ENCODE data around the gene MAGOHB.
"Not testable (repeated sequence)": the region's sequence is repeated elsewhere in the genome, so short reads cannot be mapped to it uniquely, and the experiment has no call there.

Gene MAGOHB

DNA sequence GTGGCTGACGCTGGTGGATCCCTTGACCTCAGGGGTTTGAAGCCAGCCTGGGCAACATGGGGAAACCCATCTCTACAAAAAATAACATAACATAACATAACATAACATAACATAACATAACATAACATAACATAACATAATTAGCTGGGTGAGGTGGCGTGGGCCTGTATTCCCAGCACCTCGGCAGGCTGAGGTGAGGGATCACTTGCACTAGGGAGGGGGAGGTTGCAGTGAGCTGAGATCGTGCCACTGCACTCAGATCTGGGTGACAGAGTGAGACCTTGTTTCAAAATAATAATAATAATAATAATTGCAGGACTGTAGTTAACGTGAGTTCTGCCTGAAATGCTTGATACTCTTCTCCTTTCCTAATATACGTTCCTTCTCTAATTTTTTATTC, 1.3 kb downstream of the MAGOHB start:
- Histone ChIP-seq H3K36me3 (ENCODE audit: insufficient read depth, low read length) (peaks cover 24% of the 10 kb centered on the region), H3K9ac (ENCODE audit: low read depth, low read length) (peak overlapping the region; percentile 97), H3K27me3 (ENCODE audit: control insufficient read depth, insufficient read depth, low read length) (no peaks in the 10 kb centered on the region), H3K4me2 (ENCODE audit: low read length) (peak overlapping the region; percentile 84), H3K4me3 (ENCODE audit: low read length) (peak overlapping the region; percentile 99), H3K9me3 (replicated peaks; ENCODE audit: low read length) (no peaks in the 10 kb centered on the region), H3K4me1 (ENCODE audit: control insufficient read depth, insufficient read depth, low read length) (peaks cover 10% of the 10 kb centered on the region)

DNA sequence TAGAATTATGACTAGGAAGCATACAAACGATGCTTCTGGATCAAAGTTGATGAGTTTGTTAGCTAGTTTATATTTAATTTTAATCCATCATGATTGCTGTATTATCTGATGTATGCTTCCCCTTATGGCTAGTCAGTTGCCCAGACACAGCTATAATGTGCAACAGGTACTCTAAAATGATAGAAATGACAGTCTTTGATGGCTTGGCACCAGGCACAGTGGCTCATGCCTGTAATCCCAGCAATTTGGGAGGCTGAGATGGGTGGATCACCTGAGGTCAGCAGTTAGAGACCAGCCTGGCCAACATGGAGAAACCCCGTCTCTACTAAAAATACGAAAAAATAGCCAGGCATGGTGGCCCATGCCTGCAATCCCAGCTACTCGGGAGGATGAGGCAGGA, 2.2 kb downstream of the MAGOHB start:
- Histone ChIP-seq H3K36me3 (ENCODE audit: insufficient read depth, low read length) (peaks cover 30% of the 10 kb centered on the region), H3K4me1 (ENCODE audit: control insufficient read depth, insufficient read depth, low read length) (peaks cover 10% of the 10 kb centered on the region)
- not testable (repeated sequence) for H3K4me3 ChIP-seq (ENCODE audit: low read length); H3K4me2 ChIP-seq (ENCODE audit: low read length); H3K9ac ChIP-seq (ENCODE audit: low read depth, low read length); H3K9me3 ChIP-seq (replicated peaks; ENCODE audit: low read length); H3K27me3 ChIP-seq (ENCODE audit: control insufficient read depth, insufficient read depth, low read length)

- peaks cover 10% of the 10 kb centered on the region for H3K4me1 ChIP-seq (ENCODE audit: control insufficient read depth, insufficient read depth, low read length)
- H3K4me3 ChIP-seq (ENCODE audit: low read length), result no peak overlapping the region
- H3K27me3 ChIP-seq (ENCODE audit: control insufficient read depth, insufficient read depth, low read length), result no peaks in the 10 kb centered on the region
- H3K9me3 ChIP-seq (replicated peaks; ENCODE audit: low read length), result no peaks in the 10 kb centered on the region
- no peak overlapping the region for H3K4me2 ChIP-seq (ENCODE audit: low read length)
- H3K9ac ChIP-seq (ENCODE audit: low read depth, low read length), result no peak overlapping the region
- peaks cover 39% of the 10 kb centered on the region for H3K36me3 ChIP-seq (ENCODE audit: insufficient read depth, low read length)
These were observed 3.2 kb downstream of the MAGOHB start for GRCh38 chr12:10610188-10610587.

DNA sequence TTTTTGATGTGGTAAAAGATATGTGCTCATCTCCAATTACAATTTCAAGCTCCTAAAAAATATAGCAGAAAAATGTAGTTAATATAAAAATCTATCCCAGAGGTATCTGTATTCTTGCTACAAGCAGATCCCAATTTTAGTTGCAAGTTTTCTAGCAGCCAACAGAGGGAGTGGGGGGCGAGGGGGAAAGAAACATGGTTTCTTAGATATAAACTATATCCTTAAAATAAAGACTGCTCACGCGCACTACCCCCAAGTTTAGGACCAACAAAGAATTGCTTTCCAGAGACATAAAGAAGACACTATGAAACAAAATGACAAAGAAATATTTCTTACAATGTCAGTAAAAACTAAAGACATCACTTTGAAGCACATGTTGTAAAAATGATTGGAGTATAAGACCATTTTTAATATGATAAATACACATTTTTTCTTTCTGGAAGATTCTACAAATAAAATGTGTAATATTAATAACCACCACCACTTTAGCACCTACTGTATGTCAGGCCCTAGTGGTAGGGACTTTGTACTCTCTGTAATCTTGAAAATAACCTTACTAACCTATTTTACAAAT, 5.4 kb downstream of the MAGOHB start:
- peaks cover 7% of the 10 kb centered on the region for H3K4me1 ChIP-seq (ENCODE audit: control insufficient read depth, insufficient read depth, low read length)
- H3K4me2 ChIP-seq (ENCODE audit: low read length), result no peak overlapping the region
- H3K4me3 ChIP-seq (ENCODE audit: low read length), result no peak overlapping the region
- H3K9me3 ChIP-seq (replicated peaks; ENCODE audit: low read length), result no peaks in the 10 kb centered on the region
- no peaks in the 10 kb centered on the region for H3K27me3 ChIP-seq (ENCODE audit: control insufficient read depth, insufficient read depth, low read length)
- no peak overlapping the region for H3K9ac ChIP-seq (ENCODE audit: low read depth, low read length)
- H3K36me3 ChIP-seq (ENCODE audit: insufficient read depth, low read length), result peaks cover 43% of the 10 kb centered on the region

DNA sequence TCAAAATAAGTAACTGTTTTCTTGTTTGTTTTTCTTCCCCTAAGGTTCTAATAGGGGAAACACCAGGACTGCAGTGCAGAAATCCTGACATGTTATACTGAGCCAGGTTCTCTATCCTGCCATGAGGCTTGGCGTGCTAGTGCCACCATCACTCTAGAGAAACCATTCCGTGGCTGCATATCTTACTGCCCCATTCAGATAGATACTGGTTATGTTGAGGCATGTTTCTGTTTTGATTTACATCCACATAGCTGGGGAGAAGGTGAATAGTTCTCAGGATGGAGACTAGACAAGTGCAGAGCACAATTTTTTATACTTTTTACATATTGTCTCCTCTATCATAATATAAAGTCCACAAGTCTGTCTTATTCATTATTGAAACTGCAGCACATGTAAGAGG, 11.5 kb downstream of the MAGOHB start:
- H3K4me3 ChIP-seq (ENCODE audit: low read length), result no peak overlapping the region
- peaks cover 24% of the 10 kb centered on the region for H3K36me3 ChIP-seq (ENCODE audit: insufficient read depth, low read length)
- no peaks in the 10 kb centered on the region for H3K27me3 ChIP-seq (ENCODE audit: control insufficient read depth, insufficient read depth, low read length)
- H3K9ac ChIP-seq (ENCODE audit: low read depth, low read length), result no peak overlapping the region
- H3K4me2 ChIP-seq (ENCODE audit: low read length), result no peak overlapping the region
- no peaks in the 10 kb centered on the region for H3K4me1 ChIP-seq (ENCODE audit: control insufficient read depth, insufficient read depth, low read length)
- no peaks in the 10 kb centered on the region for H3K9me3 ChIP-seq (replicated peaks; ENCODE audit: low read length)

DNA sequence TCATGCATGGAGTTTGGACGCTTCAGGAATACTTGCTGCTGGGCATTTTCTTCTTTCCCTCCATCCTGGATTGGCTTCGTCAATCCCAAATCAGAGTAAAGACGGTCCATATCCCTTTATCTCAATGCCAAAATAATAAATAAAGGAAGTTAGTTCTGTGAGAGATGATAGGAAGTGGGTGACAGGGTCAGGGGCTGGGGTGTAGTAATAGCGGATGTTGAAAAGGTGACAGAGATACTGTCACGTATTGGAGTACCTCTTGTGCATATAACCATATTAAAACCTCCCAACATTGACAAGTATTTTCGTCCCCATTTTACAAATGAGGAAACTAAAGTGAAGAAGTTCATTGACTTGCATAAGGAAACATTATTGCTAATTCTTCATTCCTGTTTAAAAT, 12.4 kb downstream of the MAGOHB start:
- H3K4me3 ChIP-seq (ENCODE audit: low read length), result no peak overlapping the region
- H3K9me3 ChIP-seq (replicated peaks; ENCODE audit: low read length), result no peaks in the 10 kb centered on the region

GRCh38 chr12:10595881-10596280, 17.5 kb downstream of the MAGOHB start:
- H3K4me2 ChIP-seq (ENCODE audit: low read length), result no peak overlapping the region
- H3K9me3 ChIP-seq (replicated peaks; ENCODE audit: low read length), result no peaks in the 10 kb centered on the region
- no peak overlapping the region for H3K4me3 ChIP-seq (ENCODE audit: low read length)
- H3K36me3 ChIP-seq (ENCODE audit: insufficient read depth, low read length), result peaks cover 20% of the 10 kb centered on the region
- peaks cover 5% of the 10 kb centered on the region for H3K4me1 ChIP-seq (ENCODE audit: control insufficient read depth, insufficient read depth, low read length)
- no peaks in the 10 kb centered on the region for H3K27me3 ChIP-seq (ENCODE audit: control insufficient read depth, insufficient read depth, low read length)
- no peak overlapping the region for H3K9ac ChIP-seq (ENCODE audit: low read depth, low read length)

More for the DNA sequence above, 12.4 kb downstream of the MAGOHB start:
- H3K4me2 ChIP-seq (ENCODE audit: low read length), result no peak overlapping the region
- H3K36me3 ChIP-seq (ENCODE audit: insufficient read depth, low read length), result peaks cover 18% of the 10 kb centered on the region
- H3K4me1 ChIP-seq (ENCODE audit: control insufficient read depth, insufficient read depth, low read length), result no peaks in the 10 kb centered on the region
- no peak overlapping the region for H3K9ac ChIP-seq (ENCODE audit: low read depth, low read length)
- no peaks in the 10 kb centered on the region for H3K27me3 ChIP-seq (ENCODE audit: control insufficient read depth, insufficient read depth, low read length)

GRCh38 chr12:10590966-10591365, 22.4 kb downstream of the MAGOHB start:
- Histone ChIP-seq H3K9ac (ENCODE audit: low read depth, low read length) (no peak overlapping the region), H3K9me3 (replicated peaks; ENCODE audit: low read length) (no peaks in the 10 kb centered on the region), H3K4me3 (ENCODE audit: low read length) (no peak overlapping the region), H3K4me2 (ENCODE audit: low read length) (no peak overlapping the region), H3K27me3 (ENCODE audit: control insufficient read depth, insufficient read depth, low read length) (no peaks in the 10 kb centered on the region), H3K4me1 (ENCODE audit: control insufficient read depth, insufficient read depth, low read length) (peaks cover 10% of the 10 kb centered on the region), H3K36me3 (ENCODE audit: insufficient read depth, low read length) (peaks cover 15% of the 10 kb centered on the region)

- H3K4me1 ChIP-seq (ENCODE audit: control insufficient read depth, insufficient read depth, low read length), result no peaks in the 10 kb centered on the region
- no peaks in the 10 kb centered on the region for H3K27me3 ChIP-seq (ENCODE audit: control insufficient read depth, insufficient read depth, low read length)
- H3K4me2 ChIP-seq (ENCODE audit: low read length), result no peak overlapping the region
- H3K9ac ChIP-seq (ENCODE audit: low read depth, low read length), result no peak overlapping the region
- H3K36me3 ChIP-seq (ENCODE audit: insufficient read depth, low read length), result peaks cover 4% of the 10 kb centered on the region
- no peaks in the 10 kb centered on the region for H3K9me3 ChIP-seq (replicated peaks; ENCODE audit: low read length)
- H3K4me3 ChIP-seq (ENCODE audit: low read length), result no peak overlapping the region
These were observed 29.0 kb downstream of the MAGOHB start for GRCh38 chr12:10584415-10584814.

GRCh38 chr12:10582704-10583103, 30.7 kb downstream of the MAGOHB start:
- Histone ChIP-seq H3K27me3 (ENCODE audit: control insufficient read depth, insufficient read depth, low read length) (no peaks in the 10 kb centered on the region), H3K4me3 (ENCODE audit: low read length) (no peak overlapping the region), H3K4me1 (ENCODE audit: control insufficient read depth, insufficient read depth, low read length) (no peaks in the 10 kb centered on the region), H3K36me3 (ENCODE audit: insufficient read depth, low read length) (peaks cover 4% of the 10 kb centered on the region), H3K4me2 (ENCODE audit: low read length) (no peak overlapping the region), H3K9ac (ENCODE audit: low read depth, low read length) (no peak overlapping the region), H3K9me3 (replicated peaks; ENCODE audit: low read length) (no peaks in the 10 kb centered on the region)

GRCh38 chr12:10582133-10582532, 31.3 kb downstream of the MAGOHB start:
- H3K36me3 ChIP-seq (ENCODE audit: insufficient read depth, low read length); H3K4me1 ChIP-seq (ENCODE audit: control insufficient read depth, insufficient read depth, low read length); H3K9me3 ChIP-seq (replicated peaks; ENCODE audit: low read length); H3K4me2 ChIP-seq (ENCODE audit: low read length); H3K4me3 ChIP-seq (ENCODE audit: low read length); H3K27me3 ChIP-seq (ENCODE audit: control insufficient read depth, insufficient read depth, low read length); H3K9ac ChIP-seq (ENCODE audit: low read depth, low read length): not testable (repeated sequence)

DNA sequence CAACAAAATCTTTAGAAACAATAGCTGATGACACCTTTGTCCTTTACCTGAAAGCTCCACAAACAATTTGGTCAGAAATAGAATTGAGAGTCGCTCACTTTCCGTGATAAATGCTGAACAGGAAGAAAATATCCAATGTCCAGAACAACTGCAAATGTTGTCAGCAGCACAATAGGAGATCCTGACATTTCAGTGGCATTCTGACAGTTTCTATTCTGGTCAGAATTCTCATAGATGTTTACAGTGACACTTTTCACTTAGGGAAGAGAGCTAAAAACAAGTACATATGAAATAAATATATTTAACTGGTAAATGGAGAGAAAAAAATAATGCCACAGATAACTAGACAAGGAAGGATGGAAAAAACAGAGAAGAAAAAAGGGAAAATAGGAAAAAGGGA, 39.1 kb downstream of the MAGOHB start:
- no peaks in the 10 kb centered on the region for H3K27me3 ChIP-seq (ENCODE audit: control insufficient read depth, insufficient read depth, low read length)
- H3K4me3 ChIP-seq (ENCODE audit: low read length), result no peak overlapping the region
- H3K4me1 ChIP-seq (ENCODE audit: control insufficient read depth, insufficient read depth, low read length), result peaks cover 3% of the 10 kb centered on the region
- H3K9ac ChIP-seq (ENCODE audit: low read depth, low read length), result no peak overlapping the region
- no peak overlapping the region for H3K4me2 ChIP-seq (ENCODE audit: low read length)
- H3K9me3 ChIP-seq (replicated peaks; ENCODE audit: low read length), result no peaks in the 10 kb centered on the region
- H3K36me3 ChIP-seq (ENCODE audit: insufficient read depth, low read length), result no peaks in the 10 kb centered on the region

Measured in skeletal muscle satellite cell (primary cell).